GM21360 (cell line): ENCODE results near the gene ARG2.
"Not testable (repeated sequence)": the region's sequence is repeated elsewhere in the genome, so short reads cannot be mapped to it uniquely, and the experiment has no call there.

Experiments
- ATAC-seq: cut with Tn5 transposase; IDR thresholded peaks from one replicate; pipeline ENCODE4 v1.9.1; 2021; ENCODE audit warnings: mild to moderate bottlenecking, moderate library complexity; ENCODE audit not compliant: unreplicated experiment

Gene ARG2

DNA sequence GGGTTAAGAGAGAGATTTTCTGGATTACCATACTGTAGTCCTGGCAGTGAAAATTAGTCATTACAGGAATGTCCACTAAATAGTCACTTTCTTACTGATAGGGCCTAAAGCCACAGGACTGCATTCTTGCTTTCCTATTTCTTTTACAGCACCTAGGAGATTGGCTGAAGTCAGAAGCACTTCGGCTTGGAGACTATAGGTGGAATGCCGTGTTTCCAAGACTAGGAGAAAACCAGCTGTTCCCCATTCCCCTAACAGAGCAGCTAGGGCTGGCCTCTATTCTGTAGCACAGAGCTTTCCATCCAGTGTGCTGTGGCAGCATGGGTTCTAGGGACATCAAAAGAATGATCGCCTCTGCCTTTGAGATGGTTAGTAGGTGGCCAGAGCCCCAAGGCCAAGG is 34.7 kb upstream of the ARG2 start:
- ATAC-seq = no peak

DNA sequence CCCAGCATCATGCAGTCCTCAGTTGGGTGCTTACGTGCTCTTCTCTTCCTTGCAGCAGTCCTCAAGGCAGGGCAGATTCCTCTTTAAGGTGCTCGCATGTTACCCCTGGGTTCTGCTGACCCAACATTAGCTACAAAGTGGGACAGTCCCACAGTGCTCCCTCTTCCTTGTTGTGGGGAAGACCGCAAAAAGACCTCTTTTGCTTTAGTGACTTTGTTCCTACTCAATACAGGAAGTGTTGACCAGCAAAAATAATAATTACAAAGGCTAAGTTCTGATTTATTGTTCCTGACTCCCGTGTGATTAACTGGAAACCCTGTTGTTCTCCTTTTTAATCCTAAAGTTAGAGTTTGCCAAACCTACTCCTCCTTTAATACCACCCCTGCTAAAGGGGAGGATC is 33.4 kb upstream of the ARG2 start:
- ATAC-seq = no peak

DNA sequence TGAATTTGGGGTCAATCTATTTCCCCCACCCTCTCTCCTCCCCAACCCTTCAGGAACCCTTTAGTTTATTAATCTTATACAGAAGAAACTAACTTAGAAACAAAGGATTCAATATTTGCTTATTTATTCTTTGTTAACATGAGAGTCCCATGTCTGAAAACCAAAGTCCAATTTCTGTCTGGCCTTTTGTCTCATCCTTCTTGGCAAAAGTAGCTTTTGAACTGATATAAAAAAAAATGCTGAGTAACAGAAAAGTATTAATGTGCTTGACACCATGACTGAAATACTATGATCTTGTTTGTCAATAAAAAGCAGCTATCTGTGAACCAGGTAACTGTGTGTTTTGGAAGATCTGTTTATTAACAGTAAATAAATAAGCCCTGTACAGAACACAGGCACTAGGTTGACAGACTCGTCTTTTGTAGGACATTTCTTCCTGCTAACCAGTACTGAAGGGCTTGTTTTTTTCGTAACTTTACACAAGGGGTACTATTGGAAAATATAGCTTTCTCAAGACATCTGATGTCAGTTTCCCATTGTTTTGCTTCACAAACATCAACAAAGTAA is 30.4 kb upstream of the ARG2 start:
- no peak for ATAC-seq

DNA sequence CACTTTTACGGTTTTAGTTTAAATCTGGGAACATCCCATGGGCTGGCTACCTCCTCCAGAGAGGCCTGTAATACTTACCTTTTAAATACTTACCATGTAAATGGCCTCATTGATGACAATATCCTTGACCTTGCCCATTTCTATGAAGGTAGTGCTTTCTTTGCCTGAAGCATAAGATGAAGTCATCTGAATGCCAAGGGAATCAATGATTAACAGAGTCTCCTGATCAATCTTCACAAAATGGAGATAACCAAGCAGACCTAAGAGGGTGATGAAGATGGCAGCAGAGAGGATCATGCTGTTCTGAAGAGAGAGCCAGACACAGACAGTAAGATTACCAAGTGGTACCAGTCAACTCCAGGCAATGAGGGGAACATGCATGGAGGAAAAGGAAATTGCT is 26.1 kb upstream of the ARG2 start:
- not testable (repeated sequence) for ATAC-seq

DNA sequence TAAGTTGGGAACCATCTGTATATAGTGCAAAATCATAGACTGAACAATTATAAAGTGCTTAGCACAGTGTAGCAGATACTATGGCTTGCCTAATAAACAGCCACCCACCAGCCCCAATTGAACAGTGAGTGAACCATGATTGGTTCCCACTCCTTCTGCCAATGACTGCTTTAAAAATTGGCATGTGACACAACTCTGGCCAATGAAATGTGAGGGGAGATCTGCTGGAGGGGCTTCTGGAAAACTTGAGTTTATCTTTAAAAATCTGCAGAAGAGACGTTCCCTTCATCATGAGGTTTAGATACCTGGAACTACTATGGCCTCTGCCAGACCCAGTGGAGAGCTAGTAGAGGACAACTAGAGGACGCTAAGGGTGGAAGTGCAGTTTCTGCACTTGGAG is 24.3 kb upstream of the ARG2 start:
- ATAC-seq = no peak

DNA sequence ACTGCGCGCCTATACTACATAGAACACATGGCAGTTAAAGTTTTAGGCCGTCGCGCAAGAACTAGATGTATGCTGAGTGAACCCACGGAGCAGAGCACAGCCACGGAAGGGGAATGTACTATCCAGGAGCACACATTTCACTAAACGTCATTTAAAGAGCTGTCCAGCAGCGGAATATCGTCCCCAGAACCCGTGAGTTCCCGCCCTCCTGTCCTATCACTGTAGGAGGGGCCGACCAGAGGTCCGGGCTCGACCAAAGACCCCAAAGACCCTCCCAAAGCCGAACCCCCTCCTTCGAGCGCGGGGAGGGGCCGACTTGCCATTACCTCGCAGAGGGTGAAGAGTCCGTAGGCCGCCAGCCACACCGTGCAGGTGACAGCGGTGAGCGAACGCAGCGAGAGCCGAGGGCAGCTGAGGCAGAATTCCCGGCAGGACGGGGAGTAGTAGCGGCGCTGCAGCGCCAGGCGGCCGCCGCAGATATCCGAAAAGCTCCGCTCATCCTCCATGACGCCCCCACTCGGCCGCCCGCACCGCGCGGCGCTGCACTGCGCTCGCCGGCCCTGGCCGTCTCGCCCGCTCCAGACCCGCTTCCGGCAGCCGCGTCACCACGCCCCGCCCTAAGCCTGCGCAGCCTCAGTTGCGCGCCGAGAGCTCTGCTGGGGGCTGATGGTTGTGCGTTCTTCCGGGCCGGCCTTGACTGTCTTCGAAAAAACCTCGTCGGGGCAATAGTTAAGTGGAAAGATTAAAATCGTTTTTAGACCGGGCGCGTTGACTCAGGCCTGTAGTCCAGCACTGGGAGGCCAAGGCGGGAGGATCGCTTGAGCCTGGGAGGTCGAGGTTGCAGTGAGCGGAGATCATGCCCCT is 19.8 kb upstream of the ARG2 start, which contains the start of gene PIGH:
TSS of gene PIGH (minus strand) at position 571 of the 864 bp plus-strand sequence. CDS start at position 506, 65 bp downstream.
- peak; percentile 95 for ATAC-seq

DNA sequence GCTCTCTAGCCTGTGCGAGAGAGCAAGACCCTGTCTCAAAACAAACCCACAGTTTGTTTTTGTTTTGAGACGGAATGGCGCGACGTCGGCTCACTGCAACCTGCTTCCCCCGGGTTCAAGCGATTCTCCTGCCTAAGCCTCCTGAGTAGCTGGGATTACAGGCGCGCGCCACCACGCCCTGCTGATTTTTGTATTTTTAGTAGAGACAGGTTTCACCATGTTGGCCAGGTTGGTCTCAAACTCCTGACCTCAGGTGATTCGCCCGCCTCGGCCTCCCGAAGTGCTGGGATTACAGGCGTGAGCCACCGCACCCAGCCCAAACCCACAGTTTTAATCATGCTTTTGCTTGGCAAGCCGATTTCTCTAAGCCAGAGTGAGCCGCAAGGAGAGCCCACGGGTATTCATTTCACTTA is 19.2 kb upstream of the ARG2 start:
- ATAC-seq = not testable (repeated sequence)

DNA sequence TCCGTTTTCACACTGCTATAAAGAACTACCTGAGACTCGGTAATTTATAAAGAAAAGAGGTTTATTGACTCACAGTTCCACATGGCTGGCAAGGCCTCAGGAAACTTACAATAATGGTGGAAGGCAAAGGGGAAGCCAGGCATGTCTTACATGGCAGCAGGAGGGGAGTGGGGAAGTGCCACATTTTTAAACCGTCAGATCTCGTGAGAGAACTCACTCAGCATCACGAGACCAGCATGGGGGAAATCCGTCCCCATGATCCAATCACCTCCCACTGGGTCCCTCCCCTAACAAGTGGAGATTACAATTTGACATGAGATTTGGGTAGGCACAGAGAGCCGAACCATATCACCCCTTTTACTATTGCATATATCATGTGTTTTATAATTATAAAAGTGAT is 17.6 kb upstream of the ARG2 start:
- no peak for ATAC-seq

DNA sequence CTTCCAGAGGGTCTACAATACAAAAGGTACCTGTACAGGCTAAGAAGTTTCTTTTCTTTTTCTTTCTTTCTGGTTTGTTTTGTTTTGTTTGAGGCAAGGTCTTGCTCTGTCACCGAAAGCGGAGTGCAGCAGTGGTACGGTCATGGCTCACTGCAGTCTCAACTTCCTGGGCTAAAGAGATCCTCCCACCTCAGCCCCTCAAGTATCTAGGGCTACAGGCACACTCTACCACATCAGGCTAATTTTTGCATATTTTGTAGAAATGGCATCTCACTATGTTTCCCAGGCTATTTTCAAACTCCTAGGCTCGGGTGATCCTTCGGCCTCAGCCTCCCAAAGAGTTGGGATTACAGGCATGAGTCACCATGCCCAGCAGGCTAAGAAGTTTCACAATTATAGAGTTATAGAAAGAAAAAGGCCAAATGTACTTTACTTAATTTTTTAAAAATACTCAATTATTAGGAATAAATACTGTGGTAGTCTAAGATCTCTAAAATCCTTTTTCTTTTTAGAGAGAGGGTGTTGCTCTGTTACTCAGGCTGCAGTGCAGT is 16.6 kb upstream of the ARG2 start:
- no peak for ATAC-seq

DNA sequence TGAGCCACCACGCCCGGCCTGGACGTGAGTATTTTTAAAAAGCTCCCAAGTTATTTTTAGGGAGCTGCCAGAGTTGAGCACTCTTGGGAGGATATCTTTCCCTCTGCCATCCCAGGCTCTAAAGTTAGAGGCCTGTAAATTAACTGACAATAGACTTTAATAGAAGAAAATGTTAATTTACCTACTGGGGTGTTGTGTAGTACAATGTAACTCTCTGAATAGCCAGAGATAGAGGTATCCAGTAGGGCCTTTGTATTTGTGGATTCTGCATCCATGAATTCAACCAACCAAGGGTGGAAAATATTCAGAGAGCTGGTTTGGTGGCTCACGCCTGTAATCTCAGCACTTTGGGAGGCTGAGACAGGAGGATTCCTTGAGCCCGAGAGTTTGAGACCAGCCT is 12.1 kb upstream of the ARG2 start:
- no peak for ATAC-seq

DNA sequence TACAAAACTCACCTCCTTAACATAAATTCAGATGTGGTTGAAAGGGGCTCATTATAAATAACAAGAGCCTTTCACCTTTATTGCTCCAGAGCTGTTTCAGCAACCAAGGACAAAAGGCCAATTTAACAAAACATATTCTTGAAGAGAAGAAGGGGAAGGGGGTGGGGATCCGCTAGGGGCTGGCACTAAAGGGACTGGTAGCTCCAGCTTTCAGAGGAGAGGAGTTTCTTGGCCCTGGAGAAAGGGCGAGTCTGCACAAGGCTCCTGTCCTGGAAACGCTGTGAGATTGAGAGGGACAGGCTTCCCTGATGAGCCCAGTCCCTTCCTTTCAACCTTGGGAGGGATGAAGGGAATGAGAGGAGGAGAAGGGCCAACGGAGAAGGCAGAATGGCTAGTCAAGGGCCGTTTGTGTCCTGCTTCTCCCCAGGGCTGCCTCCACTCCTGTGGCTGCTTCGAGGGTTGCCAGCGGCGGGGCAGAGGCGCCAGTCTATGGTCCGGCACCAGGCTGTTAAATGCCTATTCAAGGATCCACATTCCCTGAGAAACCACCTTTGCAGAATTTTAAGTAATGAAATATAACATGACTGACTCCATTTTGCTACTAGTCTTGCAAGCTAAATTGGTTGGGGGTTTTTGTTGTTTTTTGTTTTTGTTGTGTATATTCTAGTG is 9.9 kb upstream of the ARG2 start:
- no peak for ATAC-seq

DNA sequence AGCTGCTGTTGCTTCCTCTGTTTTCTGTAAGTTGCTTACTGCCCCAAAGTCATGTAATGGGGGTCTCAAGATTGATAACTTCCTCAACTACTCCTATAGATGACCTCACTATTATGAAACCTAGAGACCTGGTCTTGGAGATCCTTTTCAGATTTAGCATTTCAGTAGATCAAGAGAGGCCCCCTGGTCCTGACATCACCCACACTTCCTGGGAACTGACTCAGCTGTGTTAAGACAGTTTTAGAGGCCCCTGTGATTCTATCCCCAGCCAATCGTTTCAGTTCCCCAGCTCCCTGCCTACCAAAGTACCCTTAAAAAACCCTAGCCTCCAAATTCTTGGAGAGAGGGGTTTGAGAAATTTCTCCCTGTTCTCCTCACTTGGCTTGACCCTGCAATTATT is 9.2 kb upstream of the ARG2 start:
- ATAC-seq = no peak

DNA sequence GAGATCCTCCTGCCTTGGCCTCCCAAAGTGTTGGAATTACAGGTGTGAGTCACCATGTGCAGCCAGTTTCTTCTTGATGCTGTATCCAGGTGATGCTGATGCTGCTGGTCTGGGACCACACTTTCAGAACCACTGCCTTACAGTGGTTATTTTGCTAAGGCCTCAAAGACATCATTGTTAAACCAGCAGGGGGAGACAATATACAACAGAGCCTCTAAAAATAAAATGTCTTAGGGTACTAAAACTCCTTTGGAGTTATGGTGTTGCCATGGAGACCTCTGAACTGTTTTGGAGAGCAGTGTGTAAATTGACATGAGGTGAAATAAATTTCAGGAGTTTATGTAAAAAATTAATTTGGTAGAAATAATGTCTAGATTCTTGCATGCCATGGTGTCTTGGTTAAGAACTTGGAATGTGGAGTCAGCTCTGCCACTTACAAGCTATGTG is 1.1 kb upstream of the ARG2 start:
- ATAC-seq = no peak

DNA sequence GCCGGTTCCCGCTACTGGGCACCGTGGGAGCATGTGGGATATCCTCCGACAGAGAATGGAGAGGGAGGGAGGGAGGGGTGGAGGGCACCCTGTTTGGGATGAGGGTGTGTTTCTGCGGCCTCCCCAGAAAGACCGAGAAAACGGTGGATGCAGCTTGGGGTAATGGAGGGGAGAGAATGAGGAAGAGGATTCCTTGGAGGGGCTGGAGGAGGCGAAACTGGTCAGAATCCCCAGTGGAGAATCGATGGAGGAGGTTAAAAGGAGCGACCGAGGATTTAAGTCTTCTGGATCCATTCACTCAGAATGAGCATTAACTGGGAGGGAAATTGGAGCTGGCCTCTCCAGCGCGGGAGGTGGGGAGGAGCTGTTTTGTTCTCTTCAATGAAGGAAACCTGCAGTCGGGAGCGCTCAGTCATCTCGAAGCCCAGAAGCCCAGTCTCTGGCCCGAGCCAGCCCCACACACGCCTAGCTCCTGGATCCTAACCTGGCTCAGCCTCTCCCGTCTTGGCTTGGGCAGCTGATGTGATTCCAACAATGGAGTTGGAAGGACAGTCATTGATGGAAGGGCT is 581 bp downstream of the ARG2 start:
- no peak for ATAC-seq

DNA sequence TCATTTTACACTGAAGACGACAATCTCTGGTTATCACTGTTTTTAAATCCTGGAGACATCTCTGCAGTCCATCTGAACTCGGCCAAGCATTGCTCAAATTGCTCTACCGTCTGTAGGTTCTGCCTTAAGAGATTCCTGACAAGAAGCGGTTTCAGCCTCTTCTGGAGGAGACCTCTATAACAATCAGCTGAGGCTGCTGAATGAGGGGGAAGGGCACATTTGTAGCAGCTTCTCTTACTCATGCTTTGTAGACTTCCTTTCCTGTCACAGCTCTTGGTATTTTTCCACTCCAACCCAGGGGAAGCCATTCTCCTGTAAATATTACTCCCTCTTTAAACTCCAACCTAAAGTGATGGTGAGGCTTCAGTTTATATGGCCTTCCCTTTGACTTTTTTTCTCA is 3.0 kb downstream of the ARG2 start:
- ATAC-seq = no peak

DNA sequence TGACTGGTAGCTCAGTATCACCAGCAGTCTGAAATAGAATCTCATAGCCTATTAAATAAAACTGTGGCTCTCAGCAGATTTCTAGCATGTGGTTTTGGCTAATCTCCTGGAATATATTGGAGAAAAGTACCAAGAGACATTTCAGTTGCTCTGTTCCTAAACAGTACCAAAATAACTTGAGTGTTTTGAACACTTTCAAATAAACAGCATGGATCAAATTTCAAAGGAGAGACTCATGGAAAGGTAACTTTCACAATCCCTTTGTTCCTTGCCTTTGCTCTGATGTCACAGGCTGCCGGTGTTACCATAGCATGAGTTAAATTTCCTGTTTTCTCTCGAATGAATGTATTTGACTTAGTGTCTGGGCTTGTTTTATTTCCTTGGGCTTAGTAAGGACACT is 3.4 kb downstream of the ARG2 start:
- no peak for ATAC-seq

DNA sequence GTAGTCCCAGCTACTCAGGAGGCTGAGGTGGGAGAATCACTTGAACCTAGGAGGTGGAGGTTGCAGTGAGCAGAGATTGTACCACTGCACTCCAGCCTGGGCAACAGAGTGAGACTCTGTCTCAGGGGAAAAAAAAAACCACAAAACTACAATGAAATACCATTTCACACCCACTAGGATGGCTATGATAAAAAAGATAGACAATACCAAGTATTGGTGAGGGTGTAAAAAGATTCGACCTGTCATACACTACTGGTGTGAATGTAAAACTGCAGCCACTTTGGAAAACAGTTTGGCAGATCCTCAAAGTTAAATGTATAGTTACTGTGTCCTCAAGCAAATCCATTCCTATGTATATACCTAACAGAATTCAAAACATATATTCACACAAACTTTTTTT is 6.4 kb downstream of the ARG2 start:
- not testable (repeated sequence) for ATAC-seq

DNA sequence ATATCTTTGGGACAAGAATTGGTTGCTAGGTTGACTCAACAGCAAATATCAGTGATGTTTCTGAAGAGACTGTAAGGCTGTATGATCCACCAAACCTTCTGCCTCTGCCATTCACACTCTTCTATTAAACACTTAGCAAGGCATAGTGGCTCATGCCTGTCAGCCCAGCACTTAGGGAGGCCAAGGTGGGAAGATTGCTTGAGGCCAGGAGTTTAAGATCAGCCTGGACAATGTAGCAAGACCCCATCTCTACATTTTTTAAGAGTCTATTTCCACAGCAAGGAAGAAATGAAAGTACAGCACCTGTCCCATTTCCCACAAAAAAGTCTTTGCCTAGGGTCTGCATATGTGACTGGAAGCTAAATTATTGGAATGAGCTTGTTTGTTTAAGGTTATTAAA is 7.8 kb downstream of the ARG2 start:
- no peak for ATAC-seq

DNA sequence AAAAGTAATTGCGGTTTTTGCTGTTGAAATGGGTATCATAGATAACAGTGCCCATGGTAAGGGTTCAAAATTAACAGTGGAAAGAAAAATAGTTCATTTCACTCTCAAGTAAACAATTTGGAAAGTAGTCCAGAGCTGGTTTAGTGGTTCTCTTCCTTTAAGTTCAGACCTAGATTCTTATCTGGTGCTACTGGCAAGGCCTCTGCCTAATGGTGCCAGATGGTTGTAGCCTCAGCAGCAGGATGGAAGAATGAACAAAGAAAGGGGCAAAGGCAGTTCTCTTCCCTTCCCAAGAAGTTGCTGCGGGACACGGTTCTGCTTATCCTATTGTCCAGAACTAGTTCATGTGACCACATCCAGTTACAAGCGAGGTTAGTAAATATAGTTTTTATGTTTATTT is 10.5 kb downstream of the ARG2 start:
- no peak for ATAC-seq

DNA sequence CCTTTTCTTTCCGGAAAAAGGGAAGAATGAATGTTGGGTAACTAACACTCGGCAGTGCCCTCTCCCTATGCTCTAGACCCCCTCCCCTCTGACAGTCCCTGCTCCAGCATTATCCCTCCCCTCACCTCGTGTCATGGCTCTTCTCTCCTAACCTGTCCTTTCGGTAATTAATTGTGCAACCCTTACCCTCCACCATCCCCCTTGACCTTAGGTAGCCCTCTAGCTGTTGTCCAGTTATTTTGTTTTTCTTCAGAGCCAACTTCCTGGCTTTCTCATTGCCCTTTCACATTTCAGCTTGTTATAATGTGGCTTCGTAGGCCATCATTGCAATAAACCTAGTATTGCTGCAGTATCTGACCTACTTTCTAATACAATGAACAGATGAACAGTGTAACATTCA is 11.2 kb downstream of the ARG2 start:
- ATAC-seq = no peak

DNA sequence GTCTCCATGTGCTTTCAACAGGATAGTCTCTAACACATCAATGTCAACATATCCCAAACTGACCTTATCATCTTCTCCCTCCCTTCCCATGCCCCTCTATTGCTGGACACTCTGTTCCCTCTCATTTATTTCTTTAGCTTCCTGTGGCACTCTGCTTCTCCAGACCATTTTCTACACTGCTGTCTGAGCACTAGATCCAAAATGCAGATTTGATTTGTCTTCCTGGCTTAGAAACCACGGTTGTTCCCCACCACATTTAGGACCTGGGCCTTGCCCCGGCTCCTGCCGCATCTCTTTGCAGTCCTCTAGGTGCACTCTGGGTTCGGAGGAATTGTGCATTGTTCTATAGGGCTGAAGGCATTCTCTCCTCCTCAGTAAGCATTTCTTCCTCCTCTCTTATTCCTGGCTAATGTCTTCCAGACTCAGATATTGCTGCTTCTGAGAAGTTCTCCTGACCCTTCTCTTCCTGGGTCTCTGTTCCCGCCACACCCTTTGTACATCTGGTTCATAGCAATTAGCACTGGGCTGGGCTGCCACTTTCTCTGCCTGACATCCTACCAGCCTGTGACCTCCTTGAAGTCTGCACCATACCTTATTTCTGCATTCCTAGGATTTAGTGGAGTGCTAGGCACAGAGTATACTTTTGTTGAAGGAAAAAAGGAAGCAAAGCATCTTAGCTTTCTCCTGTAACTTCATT is 13.9 kb downstream of the ARG2 start:
- no peak for ATAC-seq
